ENCODE measurements around the gene NFASC. TPM values are rescaled to one million over a fixed set of nuclear protein-coding genes. Genes with fewer than 3 reads are reported as not detected.

NFASC gene
- polyA plus RNA-seq, 1 donor: 1.1 TPM

GRCh38 chr1:204888294-204888693 is 17.6 kb downstream of the NFASC start:
- no peak for DNase-seq (ENCODE audit: low read depth)

DNA sequence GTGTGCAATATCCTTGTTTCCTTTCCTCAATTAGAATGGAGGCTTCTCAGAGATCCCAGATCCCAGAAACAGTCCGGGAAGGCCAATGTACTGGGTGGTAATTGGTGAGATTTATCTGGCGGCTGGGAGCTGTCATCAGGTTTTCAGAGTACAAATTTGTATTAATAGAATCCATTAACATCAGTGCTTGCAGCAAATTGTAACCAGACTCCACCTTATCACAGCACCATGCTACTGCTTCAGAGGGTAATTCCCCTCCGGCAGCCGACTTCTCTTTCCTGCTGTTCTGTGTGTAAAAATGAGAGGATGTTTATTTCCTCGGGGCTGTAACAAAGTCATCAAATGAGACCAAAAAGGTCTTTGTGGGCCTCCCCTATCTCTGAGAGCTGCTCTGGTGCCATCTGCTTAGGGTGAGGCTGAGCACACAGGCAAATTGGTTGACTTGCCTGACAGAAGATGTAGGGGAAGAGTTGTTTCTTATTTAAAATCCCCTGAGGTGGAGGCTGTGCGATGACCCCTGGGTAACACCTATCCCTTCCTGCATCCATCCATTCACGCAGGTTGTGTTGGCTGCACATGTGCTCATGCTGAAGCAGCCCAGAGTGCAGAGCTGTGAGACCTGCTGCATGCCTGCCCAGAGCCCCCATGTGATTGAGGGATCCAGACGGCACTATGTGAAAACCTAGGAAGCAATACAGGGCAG is 19.2 kb downstream of the NFASC start:
- DNase-seq (ENCODE audit: low read depth): no peak

DNA sequence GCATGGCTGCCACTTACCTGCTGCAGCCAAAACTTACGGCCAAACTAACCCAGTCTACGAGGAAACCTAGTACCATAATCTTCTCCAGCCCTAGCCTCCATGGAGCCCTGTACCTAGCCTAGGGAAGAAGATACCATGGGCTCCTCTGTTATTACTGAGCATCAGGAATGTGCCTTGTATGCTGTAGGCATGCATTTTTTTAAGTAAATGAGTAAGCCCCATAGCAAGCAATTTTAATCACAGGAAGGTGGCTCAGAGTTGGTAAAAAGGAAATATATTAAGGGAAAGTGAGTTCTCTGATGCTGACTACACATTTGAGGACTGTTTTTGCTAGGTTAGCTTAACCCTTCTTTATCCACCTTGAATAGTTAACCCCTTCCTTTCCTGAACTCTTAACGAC is 21.2 kb downstream of the NFASC start:
- DNase-seq (ENCODE audit: low read depth): no peak

DNA sequence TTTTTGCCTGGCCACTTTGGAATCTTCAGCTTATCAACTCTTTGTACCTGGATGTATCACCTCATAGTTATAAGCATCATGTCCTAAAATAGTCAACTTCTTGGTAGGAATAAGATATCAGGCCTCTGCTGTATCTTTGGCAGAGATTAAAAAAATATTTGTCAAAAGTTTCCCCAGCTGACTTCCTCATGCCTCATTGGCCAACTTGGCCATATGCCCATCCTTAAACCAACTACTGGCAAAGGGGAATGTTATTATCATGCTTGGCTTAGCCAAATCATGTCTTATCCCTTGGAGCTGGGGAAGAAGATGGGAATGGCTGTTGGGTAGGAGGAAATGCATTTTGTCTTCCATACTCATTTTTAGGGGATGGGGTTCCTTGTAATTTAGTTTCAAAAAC is 23.4 kb downstream of the NFASC start:
- DNase-seq (ENCODE audit: low read depth): no peak

DNA sequence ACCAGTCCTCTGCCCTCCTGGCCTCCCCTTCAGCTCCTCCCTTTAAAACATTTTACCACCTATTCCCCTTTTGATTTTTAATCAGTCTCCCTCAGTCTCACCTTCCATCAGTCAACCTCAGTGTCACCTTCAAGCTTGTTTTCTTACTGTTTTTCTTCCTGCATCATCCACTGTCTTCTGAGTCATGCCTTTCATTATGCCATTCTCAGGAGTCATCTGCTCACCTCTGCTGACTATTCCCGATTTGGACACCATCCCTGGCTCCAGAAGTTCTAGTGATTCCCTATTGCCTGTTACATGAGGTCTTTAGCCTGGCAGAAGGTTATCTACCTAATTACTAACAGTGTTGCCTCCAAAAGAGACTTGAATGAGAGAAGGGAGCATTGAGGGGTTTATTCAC is 23.9 kb downstream of the NFASC start:
- no peak for DNase-seq (ENCODE audit: low read depth)

DNA sequence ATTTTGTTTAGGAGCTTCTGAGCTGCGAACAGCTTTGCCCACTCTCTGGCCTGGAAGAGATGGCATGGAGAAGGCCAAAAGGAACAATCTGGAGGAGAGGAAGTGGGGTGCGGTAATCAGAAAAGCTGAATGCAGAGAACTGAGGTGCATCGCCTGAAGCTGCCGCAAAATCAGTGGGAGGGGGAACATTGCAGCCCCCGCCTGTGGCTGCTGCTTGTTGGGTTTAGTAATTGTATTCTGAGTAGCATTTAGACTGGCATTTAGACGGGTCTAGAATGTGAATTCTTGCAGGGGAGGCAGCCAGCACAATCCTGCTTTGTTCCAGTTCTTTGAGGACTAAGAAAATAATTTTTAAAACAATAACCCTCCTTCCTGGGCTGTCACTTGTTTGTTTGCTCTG is 25.4 kb downstream of the NFASC start:
- DNase-seq (ENCODE audit: low read depth): no peak

GRCh38 chr1:204896787-204897469 is 26.3 kb downstream of the NFASC start:
- no peak for DNase-seq (ENCODE audit: low read depth)

GRCh38 chr1:204900721-204901120 is 30.1 kb downstream of the NFASC start:
- no peak for DNase-seq (ENCODE audit: low read depth)

- no peak for DNase-seq (ENCODE audit: low read depth)
These were observed 32.0 kb downstream of the NFASC start for GRCh38 chr1:204902671-204903070.

- DNase-seq (ENCODE audit: low read depth): no peak
These were observed 33.7 kb downstream of the NFASC start for GRCh38 chr1:204904228-204904810.

GRCh38 chr1:204909109-204909508 is 38.4 kb downstream of the NFASC start:
- DNase-seq (ENCODE audit: low read depth): no peak

DNA sequence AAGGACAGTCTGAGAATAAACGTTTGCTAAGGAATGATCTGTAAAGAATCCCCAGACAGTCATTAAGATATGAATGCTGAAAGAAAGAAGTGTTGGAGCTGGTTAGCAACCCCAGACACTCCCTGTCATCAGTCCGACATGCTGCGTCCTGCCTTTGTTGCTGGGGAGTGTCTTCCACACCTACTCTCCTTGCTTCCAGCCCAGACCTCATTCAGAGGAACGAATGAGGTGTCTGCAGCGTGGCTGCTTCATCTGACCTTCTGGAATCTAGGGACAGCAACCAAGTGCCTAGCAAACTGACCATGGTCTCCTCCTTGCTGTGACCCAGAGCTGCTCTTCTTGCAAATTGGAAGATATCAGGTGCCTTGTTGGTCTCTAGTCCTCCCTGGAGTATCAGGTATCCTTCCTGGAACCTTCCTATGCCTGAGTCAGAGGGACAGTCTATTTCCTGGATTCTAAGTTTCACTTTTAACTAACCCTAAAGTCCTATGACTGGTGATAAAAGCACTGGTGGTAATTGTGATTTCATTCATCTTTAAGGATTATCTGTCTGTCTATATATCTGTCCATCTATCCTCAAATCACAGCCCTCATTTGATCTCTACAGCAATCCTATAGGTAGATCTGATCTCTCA is 45.3 kb downstream of the NFASC start:
- no peak for DNase-seq (ENCODE audit: low read depth)

DNA sequence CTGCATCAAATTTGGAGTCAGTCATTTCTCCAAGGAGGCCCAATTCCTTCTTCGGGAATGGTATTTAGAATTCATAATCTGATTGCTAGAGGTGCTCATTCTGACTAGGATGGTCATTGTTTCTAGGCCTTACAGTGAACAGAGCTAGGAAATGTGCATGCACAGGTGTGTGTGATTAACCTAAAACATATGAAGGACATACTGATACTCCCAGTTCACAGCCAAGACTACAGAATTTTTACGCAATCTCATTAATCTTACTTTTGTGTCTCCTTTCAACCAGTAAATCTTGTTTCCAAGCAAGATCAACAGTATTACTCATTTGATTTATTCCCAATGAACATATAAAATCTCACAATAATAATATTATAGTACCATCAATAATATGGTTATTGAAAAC is 47.1 kb downstream of the NFASC start:
- DNase-seq (ENCODE audit: low read depth): no peak

- no peak for DNase-seq (ENCODE audit: low read depth)
These were observed 49.8 kb downstream of the NFASC start for GRCh38 chr1:204920511-204920910.

GRCh38 chr1:204920967-204921366 is 50.3 kb downstream of the NFASC start:
- DNase-seq (ENCODE audit: low read depth): no peak

DNA sequence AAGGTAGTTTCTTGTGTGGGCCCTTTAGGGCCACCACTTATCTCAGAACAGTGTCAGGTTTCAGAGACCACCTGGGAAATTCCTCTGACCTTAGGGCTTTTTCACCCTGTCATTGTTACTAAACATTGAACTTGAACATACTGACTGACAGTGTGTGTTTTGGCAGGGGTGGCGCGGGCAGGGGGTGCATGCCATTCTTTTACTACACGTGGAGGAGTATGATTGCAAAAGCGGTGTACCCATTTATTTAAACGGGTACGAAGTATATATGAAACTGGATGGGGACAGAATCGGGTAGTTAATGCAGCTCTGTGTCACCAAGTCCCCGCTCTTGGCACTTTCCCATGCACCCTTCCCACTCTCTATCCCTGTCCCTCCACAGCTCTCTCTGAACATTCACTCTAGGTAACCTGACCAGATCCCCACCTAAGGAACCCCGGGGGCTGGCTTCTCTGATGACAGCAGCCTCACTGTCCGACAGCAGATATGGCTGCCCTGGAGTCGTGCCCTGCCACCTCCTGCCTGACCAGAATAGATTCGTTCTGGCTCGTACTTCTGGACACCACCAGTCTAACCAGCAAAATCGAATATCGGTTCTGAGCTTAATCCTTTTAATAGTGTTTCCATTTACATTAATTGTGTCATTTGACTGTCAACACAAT is 51.3 kb downstream of the NFASC start:
- DNase-seq (ENCODE audit: low read depth): no peak

DNA sequence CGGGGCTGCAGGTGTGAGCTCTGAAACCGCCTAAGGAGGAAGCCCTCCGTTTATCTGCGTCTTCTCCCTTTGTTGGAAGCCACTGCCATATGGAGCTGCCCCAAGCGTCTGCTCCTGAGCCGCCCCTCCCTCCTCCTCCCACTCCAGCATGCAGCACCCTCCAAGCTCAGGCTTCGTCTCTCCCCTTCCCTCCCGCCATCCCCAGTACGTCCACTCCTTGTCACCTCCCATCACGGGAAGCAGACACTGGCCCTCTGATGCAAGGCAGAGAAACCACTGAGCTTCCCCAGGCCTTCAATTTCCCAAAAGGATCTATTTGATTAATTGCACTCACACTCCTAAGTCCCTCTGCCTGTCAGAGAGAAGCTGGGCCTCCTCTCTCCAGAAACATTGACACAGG is 52.5 kb downstream of the NFASC start:
- no peak for DNase-seq (ENCODE audit: low read depth)

GRCh38 chr1:204923626-204924012 is 53.0 kb downstream of the NFASC start:
- DNase-seq (ENCODE audit: low read depth): no peak

GRCh38 chr1:204924013-204924759 is 53.5 kb downstream of the NFASC start:
- no peak for DNase-seq (ENCODE audit: low read depth)

DNA sequence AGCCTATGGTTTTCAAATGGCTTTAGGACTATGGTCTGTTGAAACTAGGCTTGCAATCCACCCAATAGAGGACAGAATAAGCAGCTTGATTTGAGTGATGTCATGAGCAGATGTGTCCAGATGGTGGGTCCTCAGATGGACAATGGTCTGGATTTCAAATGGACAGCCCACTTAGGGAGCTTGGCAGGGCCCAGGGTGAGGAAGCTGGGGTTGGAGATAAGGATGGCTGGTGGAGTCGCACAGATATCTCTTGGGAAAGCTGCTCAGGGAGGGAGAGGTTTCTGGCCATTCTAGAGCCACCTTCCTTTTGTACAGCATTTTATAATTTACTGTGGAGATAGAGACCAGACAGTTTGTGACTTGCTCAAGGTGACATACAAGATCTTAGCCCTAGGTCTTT is 55.0 kb downstream of the NFASC start:
- DNase-seq (ENCODE audit: low read depth): no peak

Data from forelimb muscle (tissue), 1 donor.